Measurements from ENCODE around the gene ERP44. TPM values are rescaled to one million over a fixed set of nuclear protein-coding genes. Genes with fewer than 3 reads are reported as not detected.

ERP44 gene
- 3.3 and 6.3 TPM in 2 replicates for total RNA-seq (ENCODE audit: low replicate concordance)

GRCh38 chr9:100098887-100099721, at the start of gene ERP44, which contains the start of gene INVS:
ERP44 (minus strand) TSS chr9:100099000; CDS start chr9:100098840, 160 bp downstream.
INVS (plus strand) TSS chr9:100099243; CDS start chr9:100104522, 5,279 bp downstream.

Other genes starting within 250 kb of the ERP44 start
- 8.7 and 10.2 TPM in 2 replicates for gene STX17, start 192.3 kb downstream of the ERP44 start, total RNA-seq (ENCODE audit: low replicate concordance)
- 18.0 and 28.2 TPM in 2 replicates for gene INVS, start 243 bp upstream of the ERP44 start, total RNA-seq (ENCODE audit: low replicate concordance)

Measured in smooth muscle cell of the coronary artery (primary cell).